ENCODE measurements around the gene SOS2.
A peak's percentile ranks its signal among the peaks of the same experiment; 100 is the strongest.

Gene SOS2

DNA sequence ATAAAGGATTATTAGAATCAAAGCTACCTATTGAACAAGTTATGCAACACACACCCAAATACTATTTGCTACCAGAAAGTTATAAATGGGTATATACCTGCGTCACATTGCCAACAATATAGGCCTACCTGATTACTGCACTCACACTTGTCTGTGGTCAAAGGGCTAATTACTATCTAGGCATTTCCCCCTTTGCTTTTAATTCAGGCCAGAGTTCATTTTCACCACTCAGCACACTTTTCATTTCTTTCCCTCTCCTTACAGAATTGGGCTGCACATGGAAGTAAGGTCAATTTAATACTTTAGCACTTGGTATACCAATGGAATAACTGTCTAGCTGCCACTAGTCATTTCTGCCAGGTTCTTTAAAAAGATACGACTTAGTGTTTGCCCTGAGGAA, 1.7 kb downstream of the SOS2 start:
- WGBS, 2 donors (ENCODE audit: extremely low coverage in 2 of 2, insufficient read length in 2 of 2, insufficient replicate concordance in 1 of 2), result no CpG with 5 or more reads among the region's 2 CpGs
- H2BK12ac ChIP-seq (ENCODE audit: low read length), result no peak overlapping the region
- H4K8ac ChIP-seq (ENCODE audit: low read depth, low read length), result no peak overlapping the region
- H2BK120ac ChIP-seq (ENCODE audit: low read depth, low read length), result no peak overlapping the region
- H3K9ac ChIP-seq (ENCODE audit: low read depth, low read length, poor library complexity), result no peak overlapping the region
- no peak overlapping the region for H2AFZ ChIP-seq (ENCODE audit: low read length)
- peak overlapping the region in 1 of 2 donors; percentile 56 for H3K4me3 ChIP-seq (ENCODE audit: low read length in 2 of 2)
- no peaks in the 10 kb centered on the region for H3K36me3 ChIP-seq (replicated peaks in 1 of 2; ENCODE audit: control insufficient read depth in 2 of 2, insufficient read depth in 2 of 2, low read length in 2 of 2)
- H2BK15ac ChIP-seq (ENCODE audit: low read length), result no peak overlapping the region
- H3K4ac ChIP-seq (ENCODE audit: low read length), result no peak overlapping the region
- no peak overlapping the region for H3K27ac ChIP-seq (replicated peaks; ENCODE audit: low read length)
- H3K79me1 ChIP-seq (ENCODE audit: low read depth, low read length), result no peaks in the 10 kb centered on the region
- H3K27me3 ChIP-seq (ENCODE audit: control insufficient read depth in 3 of 3, insufficient read depth in 3 of 3, low read depth in 1 of 3, low read length in 3 of 3), result no peaks in the 10 kb centered on the region
- H3K14ac ChIP-seq (ENCODE audit: low read length), result no peak overlapping the region
- no peak for DNase-seq (ENCODE audit: low spot score)
- no peak overlapping the region for H2BK5ac ChIP-seq (ENCODE audit: low read length)
- no peak overlapping the region for H4K91ac ChIP-seq (ENCODE audit: low read depth, low read length, poor library complexity)
- peaks cover 0 to 13% of the 10 kb centered on the region in 2 donors for H3K9me3 ChIP-seq (replicated peaks in 1 of 2; ENCODE audit: control insufficient read depth in 2 of 2, insufficient read depth in 1 of 2, low read depth in 1 of 2, low read length in 2 of 2)
- H3K23ac ChIP-seq (ENCODE audit: low read depth, low read length, poor library complexity), result no peak overlapping the region
- H3K4me1 ChIP-seq (ENCODE audit: control insufficient read depth in 2 of 2, insufficient read depth in 1 of 2, low read depth in 1 of 2, low read length in 2 of 2), result peaks cover 2 to 4% of the 10 kb centered on the region in 2 donors
- H3K18ac ChIP-seq (ENCODE audit: low read length), result no peak overlapping the region
- no peak overlapping the region for H2AK5ac ChIP-seq (ENCODE audit: low read depth, low read length)
- no peak overlapping the region for H3K4me2 ChIP-seq (ENCODE audit: insufficient read depth, low read length, poor library complexity, severe bottlenecking)

DNA sequence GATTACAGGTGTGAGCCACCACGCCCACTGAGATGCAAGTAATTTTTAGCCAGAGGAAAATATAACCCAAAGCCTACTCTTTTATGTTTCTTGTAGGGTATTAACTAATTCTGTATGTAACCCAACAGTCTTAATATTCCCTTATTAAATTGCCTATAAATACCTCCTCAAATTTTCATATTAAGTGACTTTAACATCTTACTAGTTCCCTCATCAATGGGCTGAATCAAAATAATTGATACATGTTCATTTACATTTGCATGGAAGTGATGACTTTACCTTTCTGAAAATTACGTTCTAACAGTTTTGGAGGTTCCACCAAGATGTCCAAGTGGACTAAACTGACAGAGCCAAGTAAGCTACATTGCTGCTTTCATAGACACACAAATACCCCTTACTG, 3.1 kb downstream of the SOS2 start:
- Histone ChIP-seq H3K23ac (ENCODE audit: low read depth, low read length, poor library complexity) (no peak overlapping the region), H2BK15ac (ENCODE audit: low read length) (no peak overlapping the region), H4K8ac (ENCODE audit: low read depth, low read length) (no peak overlapping the region), H3K36me3 (replicated peaks in 1 of 2; ENCODE audit: control insufficient read depth in 2 of 2, insufficient read depth in 2 of 2, low read length in 2 of 2) (no peaks in the 10 kb centered on the region), H3K27me3 (ENCODE audit: control insufficient read depth in 3 of 3, insufficient read depth in 3 of 3, low read depth in 1 of 3, low read length in 3 of 3) (no peaks in the 10 kb centered on the region), H2BK12ac (ENCODE audit: low read length) (no peak overlapping the region), H3K14ac (ENCODE audit: low read length) (no peak overlapping the region), H3K27ac (replicated peaks; ENCODE audit: low read length) (no peak overlapping the region), H3K18ac (ENCODE audit: low read length) (no peak overlapping the region), H3K4ac (ENCODE audit: low read length) (no peak overlapping the region), H2BK120ac (ENCODE audit: low read depth, low read length) (no peak overlapping the region), H2AFZ (ENCODE audit: low read length) (no peak overlapping the region), H3K79me1 (ENCODE audit: low read depth, low read length) (no peaks in the 10 kb centered on the region), H3K4me1 (ENCODE audit: control insufficient read depth in 2 of 2, insufficient read depth in 1 of 2, low read depth in 1 of 2, low read length in 2 of 2) (peaks cover 2 to 4% of the 10 kb centered on the region in 2 donors), H2AK5ac (ENCODE audit: low read depth, low read length) (no peak overlapping the region), H4K91ac (ENCODE audit: low read depth, low read length, poor library complexity) (no peak overlapping the region), H3K9me3 (replicated peaks in 1 of 2; ENCODE audit: control insufficient read depth in 2 of 2, insufficient read depth in 1 of 2, low read depth in 1 of 2, low read length in 2 of 2) (peaks cover 0 to 13% of the 10 kb centered on the region in 2 donors), H3K4me2 (ENCODE audit: insufficient read depth, low read length, poor library complexity, severe bottlenecking) (no peak overlapping the region), H3K9ac (ENCODE audit: low read depth, low read length, poor library complexity) (no peak overlapping the region), H2BK5ac (ENCODE audit: low read length) (no peak overlapping the region), H3K4me3 (ENCODE audit: low read length in 2 of 2) (no peak overlapping the region)
- DNase-seq (ENCODE audit: low spot score), result no peak
- no CpG with 5 or more reads among the region's 2 CpGs for WGBS, 2 donors (ENCODE audit: extremely low coverage in 2 of 2, insufficient read length in 2 of 2, insufficient replicate concordance in 1 of 2)

DNA sequence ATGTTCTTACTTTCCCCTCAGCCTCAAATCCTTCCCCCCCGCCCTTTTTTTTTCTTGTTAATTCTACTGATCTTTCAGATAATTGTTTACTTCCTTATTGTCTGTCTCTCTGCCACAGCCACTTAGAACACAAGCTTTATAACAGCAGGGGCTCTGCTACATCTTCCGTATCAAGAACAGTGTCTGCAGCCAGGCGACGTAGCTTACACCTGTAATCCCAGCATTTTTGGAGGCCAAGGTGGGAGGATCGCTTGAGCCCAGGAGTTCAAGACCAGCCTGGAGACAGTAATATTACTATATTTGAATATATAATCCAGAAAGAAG, 5.4 kb downstream of the SOS2 start:
- H2BK5ac ChIP-seq (ENCODE audit: low read length), result no peak overlapping the region
- H2BK120ac ChIP-seq (ENCODE audit: low read depth, low read length), result no peak overlapping the region
- H4K91ac ChIP-seq (ENCODE audit: low read depth, low read length, poor library complexity), result no peak overlapping the region
- no peak overlapping the region for H3K4me3 ChIP-seq (ENCODE audit: low read length in 2 of 2)
- no peaks in the 10 kb centered on the region for H3K79me1 ChIP-seq (ENCODE audit: low read depth, low read length)
- no peak overlapping the region for H4K8ac ChIP-seq (ENCODE audit: low read depth, low read length)
- no peak for DNase-seq (ENCODE audit: low spot score)
- H3K9ac ChIP-seq (ENCODE audit: low read depth, low read length, poor library complexity), result no peak overlapping the region
- no peak overlapping the region for H2AK5ac ChIP-seq (ENCODE audit: low read depth, low read length)
- H3K23ac ChIP-seq (ENCODE audit: low read depth, low read length, poor library complexity), result no peak overlapping the region
- H3K27ac ChIP-seq (replicated peaks; ENCODE audit: low read length), result no peak overlapping the region
- no peak overlapping the region for H3K4ac ChIP-seq (ENCODE audit: low read length)
- H2BK15ac ChIP-seq (ENCODE audit: low read length), result no peak overlapping the region
- H3K36me3 ChIP-seq (replicated peaks in 1 of 2; ENCODE audit: control insufficient read depth in 2 of 2, insufficient read depth in 2 of 2, low read length in 2 of 2), result no peaks in the 10 kb centered on the region
- no peak overlapping the region for H3K4me2 ChIP-seq (ENCODE audit: insufficient read depth, low read length, poor library complexity, severe bottlenecking)
- no peak overlapping the region for H2AFZ ChIP-seq (ENCODE audit: low read length)
- WGBS, 2 donors (ENCODE audit: extremely low coverage in 2 of 2, insufficient read length in 2 of 2, insufficient replicate concordance in 1 of 2), result no CpG with 5 or more reads among the region's 5 CpGs
- H3K27me3 ChIP-seq (ENCODE audit: control insufficient read depth in 3 of 3, insufficient read depth in 3 of 3, low read depth in 1 of 3, low read length in 3 of 3), result no peaks in the 10 kb centered on the region
- H3K9me3 ChIP-seq (replicated peaks in 1 of 2; ENCODE audit: control insufficient read depth in 2 of 2, insufficient read depth in 1 of 2, low read depth in 1 of 2, low read length in 2 of 2), result peaks cover 0 to 13% of the 10 kb centered on the region in 2 donors
- no peak overlapping the region for H3K14ac ChIP-seq (ENCODE audit: low read length)
- H3K4me1 ChIP-seq (ENCODE audit: control insufficient read depth in 2 of 2, insufficient read depth in 1 of 2, low read depth in 1 of 2, low read length in 2 of 2), result peaks cover 0 to 6% of the 10 kb centered on the region in 2 donors
- H3K18ac ChIP-seq (ENCODE audit: low read length), result no peak overlapping the region
- no peak overlapping the region for H2BK12ac ChIP-seq (ENCODE audit: low read length)

DNA sequence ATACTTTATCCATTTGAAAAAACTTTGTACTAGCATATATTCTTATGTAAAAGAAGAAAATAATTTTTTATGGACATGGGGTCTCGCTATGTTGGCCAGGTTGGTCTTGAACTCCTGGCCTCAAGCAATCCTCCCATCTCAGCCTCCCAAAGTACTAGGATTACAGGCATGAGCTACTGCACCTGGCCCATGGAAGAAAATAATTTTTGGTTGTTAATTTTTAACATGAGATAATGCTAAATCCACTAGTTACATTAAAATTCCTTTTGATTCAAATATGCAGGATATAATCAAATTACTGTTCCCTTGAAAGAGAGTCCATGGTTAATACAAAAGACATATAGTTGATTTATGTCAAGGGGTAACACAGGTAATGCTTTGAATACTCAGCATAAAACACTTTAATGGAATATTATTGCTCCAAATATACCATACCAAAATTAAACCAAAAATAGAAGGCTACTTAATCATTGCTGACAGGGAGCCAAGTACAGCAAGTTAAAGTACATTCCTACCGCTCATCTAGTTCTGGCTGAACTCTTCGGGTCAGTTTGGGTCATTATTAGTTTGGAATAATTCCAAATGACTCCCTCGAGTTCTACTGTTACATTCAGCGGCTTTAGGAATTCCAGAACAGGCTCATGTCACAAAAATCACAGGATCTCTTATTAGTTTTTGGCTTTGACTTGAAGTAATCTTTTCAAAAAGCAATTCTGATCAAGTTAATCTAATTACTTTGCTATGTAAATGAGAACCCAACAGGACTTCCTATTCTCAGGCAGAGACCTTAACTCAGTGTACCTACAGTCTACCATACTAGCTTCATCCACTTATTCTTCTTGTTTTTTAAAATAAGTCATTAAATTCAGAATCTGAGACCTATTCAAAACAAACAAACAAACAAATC, 6.1 kb downstream of the SOS2 start:
- H3K27ac ChIP-seq (replicated peaks; ENCODE audit: low read length), result no peak overlapping the region
- H2BK120ac ChIP-seq (ENCODE audit: low read depth, low read length), result no peak overlapping the region
- no peak overlapping the region for H3K18ac ChIP-seq (ENCODE audit: low read length)
- no peak overlapping the region for H3K4me2 ChIP-seq (ENCODE audit: insufficient read depth, low read length, poor library complexity, severe bottlenecking)
- no peak overlapping the region for H3K14ac ChIP-seq (ENCODE audit: low read length)
- H3K4me1 ChIP-seq (ENCODE audit: control insufficient read depth in 2 of 2, insufficient read depth in 1 of 2, low read depth in 1 of 2, low read length in 2 of 2), result peaks cover 0 to 6% of the 10 kb centered on the region in 2 donors
- no peak overlapping the region for H4K8ac ChIP-seq (ENCODE audit: low read depth, low read length)
- no peak overlapping the region for H2AFZ ChIP-seq (ENCODE audit: low read length)
- H3K27me3 ChIP-seq (ENCODE audit: control insufficient read depth in 3 of 3, insufficient read depth in 3 of 3, low read depth in 1 of 3, low read length in 3 of 3), result no peaks in the 10 kb centered on the region
- H3K36me3 ChIP-seq (replicated peaks in 1 of 2; ENCODE audit: control insufficient read depth in 2 of 2, insufficient read depth in 2 of 2, low read length in 2 of 2), result no peaks in the 10 kb centered on the region
- no peak overlapping the region for H2BK5ac ChIP-seq (ENCODE audit: low read length)
- H3K79me1 ChIP-seq (ENCODE audit: low read depth, low read length), result no peaks in the 10 kb centered on the region
- no peak overlapping the region for H3K23ac ChIP-seq (ENCODE audit: low read depth, low read length, poor library complexity)
- H4K91ac ChIP-seq (ENCODE audit: low read depth, low read length, poor library complexity), result no peak overlapping the region
- H3K4ac ChIP-seq (ENCODE audit: low read length), result no peak overlapping the region
- H2BK15ac ChIP-seq (ENCODE audit: low read length), result no peak overlapping the region
- DNase-seq (ENCODE audit: low spot score), result no peak
- peaks cover 0 to 13% of the 10 kb centered on the region in 2 donors for H3K9me3 ChIP-seq (replicated peaks in 1 of 2; ENCODE audit: control insufficient read depth in 2 of 2, insufficient read depth in 1 of 2, low read depth in 1 of 2, low read length in 2 of 2)
- WGBS, 2 donors (ENCODE audit: extremely low coverage in 2 of 2, insufficient read length in 2 of 2, insufficient replicate concordance in 1 of 2), result no CpG with 5 or more reads among the region's 5 CpGs
- no peak overlapping the region for H3K4me3 ChIP-seq (ENCODE audit: low read length in 2 of 2)
- H2AK5ac ChIP-seq (ENCODE audit: low read depth, low read length), result no peak overlapping the region
- no peak overlapping the region for H3K9ac ChIP-seq (ENCODE audit: low read depth, low read length, poor library complexity)
- H2BK12ac ChIP-seq (ENCODE audit: low read length), result no peak overlapping the region

All from neuronal stem cell (in vitro differentiated cells).